ENCODE results near the gene CLCN6.

DNA sequence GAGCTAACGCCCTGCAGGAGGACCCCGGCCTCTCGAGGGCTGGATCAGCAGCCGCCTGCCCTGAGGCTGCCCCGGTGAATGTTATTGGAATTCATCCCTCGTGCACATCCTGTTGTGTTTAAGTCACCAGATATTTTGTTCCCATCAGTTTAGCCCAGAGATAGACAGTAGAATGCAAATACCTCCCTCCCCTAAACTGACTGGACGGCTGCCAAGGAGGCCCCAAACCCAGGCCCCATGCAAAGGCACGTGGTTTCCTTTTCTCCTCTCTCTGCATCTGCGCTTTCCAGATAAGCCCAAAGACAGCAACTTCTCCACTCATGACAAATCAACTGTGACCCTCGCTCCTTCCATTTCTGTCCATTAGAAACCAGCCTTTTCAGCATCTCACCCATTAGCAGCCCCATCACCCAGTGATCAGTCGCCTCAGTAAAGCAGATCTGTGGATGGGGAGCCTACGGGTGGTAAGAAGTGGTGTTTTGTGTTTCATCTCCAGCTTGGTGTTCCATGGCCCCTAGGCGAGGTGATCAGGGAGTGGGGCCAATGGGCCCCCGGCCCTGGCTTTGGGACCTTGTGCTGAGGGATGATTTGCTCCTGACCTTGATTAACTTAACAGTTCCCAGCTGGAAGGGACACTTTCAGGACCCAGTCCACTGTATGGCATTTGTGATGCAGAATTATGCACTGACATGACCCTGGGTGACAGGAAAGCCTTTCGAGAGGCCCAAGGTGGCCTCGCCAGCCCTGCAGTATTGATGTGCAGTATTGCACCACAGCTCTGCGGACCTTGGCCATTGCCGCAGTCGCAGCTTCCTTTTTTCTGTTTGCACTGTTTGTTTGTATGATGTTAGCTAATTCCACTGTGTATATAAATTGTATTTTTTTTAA is 36.4 kb downstream of the CLCN6 start:
- TF ChIP-seq KLF10 (tag by site-specific recombination; IDR thresholded peaks at IDR 0.05) = no peak
- TF ChIP-seq, protein P1, sequence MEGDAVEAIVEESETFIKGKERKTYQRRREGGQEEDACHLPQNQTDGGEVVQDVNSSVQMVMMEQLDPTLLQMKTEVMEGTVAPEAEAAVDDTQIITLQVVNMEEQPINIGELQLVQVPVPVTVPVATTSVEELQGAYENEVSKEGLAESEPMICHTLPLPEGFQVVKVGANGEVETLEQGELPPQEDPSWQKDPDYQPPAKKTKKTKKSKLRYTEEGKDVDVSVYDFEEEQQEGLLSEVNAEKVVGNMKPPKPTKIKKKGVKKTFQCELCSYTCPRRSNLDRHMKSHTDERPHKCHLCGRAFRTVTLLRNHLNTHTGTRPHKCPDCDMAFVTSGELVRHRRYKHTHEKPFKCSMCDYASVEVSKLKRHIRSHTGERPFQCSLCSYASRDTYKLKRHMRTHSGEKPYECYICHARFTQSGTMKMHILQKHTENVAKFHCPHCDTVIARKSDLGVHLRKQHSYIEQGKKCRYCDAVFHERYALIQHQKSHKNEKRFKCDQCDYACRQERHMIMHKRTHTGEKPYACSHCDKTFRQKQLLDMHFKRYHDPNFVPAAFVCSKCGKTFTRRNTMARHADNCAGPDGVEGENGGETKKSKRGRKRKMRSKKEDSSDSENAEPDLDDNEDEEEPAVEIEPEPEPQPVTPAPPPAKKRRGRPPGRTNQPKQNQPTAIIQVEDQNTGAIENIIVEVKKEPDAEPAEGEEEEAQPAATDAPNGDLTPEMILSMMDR (tag by site-specific recombination; IDR thresholded peaks at IDR 0.05) = no peak

Data from HEK293 (cell line).